ENCODE results near the gene LINC01488.

LINC01488 gene

GRCh38 chr11:69481393-69481844 is at the start of gene LINC01488:
TSS of gene LINC01488 (plus strand) at chr11:69481663.
- no peak for DNase-seq

DNA sequence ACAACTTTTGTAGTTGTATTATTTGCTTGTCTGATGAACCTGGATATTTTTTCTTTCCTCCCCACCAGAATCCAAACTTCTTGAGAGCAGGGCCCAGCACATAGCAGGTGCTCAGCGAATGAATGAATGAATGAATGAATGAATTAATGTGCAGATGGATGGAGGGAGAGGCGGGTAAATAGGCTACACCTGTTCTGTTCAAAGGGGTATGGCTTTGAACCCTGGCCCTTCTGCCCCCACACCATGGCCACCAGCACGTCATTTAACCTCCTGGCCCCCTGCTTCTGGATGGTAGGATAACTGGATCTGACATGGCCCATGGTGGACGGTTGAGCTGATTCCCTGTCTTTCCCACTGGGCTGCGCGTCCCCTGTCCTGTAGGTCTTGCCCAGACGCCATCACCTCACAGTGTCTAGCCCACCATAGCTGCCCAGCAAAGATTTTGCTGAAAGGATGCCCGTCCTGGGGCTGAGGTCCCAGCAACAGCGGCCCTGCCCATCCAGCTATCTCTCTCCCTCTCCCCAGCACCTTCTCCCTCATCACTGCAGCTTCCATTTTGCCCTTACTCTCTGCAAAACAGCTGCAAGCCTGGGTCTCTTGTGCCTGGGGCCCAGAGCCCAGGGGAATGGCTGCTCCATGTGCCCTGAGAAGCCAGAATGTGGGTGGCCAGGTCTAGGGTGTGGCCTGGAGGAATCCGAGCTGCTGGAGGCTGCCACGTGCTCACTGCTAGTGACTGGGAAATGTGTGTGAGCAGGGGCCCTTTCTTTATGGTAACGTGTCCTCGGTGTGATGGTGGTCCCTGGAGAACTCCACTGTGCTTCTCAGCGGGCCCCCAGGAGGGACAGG is 49.3 kb upstream of the LINC01488 start:
- DNase-seq, result no peak

- DNase-seq, result no peak
Observed at GRCh38 chr11:69433741-69434140, 47.7 kb upstream of the LINC01488 start.

DNA sequence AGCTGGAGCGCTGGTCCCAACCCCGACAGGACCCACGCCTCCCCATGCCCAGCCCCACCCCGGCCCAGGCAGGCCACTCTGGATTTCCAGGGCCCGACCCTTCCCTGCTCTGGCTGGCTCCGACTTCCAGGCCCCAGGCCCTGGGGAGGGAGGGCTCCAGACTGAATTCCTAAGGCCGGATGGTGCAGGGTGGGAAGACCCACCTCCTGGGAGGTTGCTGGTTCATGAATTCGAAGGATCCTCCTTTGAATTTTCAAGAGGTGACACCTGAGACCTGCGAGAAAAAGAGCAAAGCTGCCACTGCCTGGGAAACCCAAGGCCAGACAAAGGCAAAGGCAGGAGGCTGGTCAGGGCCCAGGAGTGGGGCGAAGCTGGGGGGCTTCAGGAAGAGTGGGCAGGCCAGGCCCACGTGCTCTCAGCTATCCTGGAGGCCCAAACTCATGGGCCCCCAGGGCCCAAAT is 47.0 kb upstream of the LINC01488 start:
- no peak for DNase-seq

- DNase-seq, result no peak
Observed at GRCh38 chr11:69435161-69435986, 46.1 kb upstream of the LINC01488 start.

DNA sequence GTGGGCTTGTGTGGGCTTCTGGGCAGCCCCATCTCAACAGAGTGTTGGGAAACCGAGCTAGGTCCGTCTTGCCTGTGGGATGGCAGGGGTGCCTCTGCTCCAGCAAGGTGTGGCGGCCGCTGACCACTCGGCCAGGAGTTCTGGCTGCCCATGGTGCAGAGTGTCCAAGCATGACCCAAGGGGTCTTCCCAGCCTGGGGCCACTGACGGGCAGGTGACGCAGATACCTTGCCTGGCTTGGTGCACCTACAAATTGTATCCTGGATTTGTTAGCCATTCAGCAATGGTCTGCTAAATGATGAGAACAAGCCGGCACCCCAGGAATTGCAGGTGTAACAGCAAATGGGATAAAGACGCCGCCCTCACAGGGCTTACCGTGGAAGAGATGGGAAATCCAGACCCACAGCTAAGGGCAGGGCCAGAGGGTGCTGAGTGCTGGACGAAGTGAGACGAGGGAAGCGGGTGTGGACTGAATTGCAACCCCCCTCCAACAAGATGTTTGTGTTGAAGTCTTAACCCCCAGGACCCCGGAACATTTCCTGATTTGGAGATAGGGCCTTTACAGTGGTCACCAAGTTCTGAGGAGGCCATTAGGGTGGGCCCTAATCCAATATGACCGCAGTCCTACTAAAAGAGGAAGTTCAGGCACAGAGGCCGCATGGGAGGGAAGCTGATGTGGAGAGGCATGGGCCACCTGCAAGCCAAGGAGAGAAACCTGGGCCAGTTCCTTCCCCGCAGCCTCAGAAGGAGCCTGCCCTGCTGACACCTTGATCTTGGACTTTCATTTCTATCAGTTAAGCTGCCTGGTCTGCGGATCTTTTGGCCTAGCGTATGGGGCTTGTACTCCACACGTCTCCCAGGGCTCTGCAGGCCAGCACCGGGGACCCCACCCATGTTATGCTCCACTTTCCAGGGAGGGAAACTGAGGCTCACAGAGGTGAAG is 45.2 kb upstream of the LINC01488 start:
- no peak for DNase-seq

GRCh38 chr11:69437001-69437875 is 44.2 kb upstream of the LINC01488 start:
- DNase-seq, result no peak

GRCh38 chr11:69437876-69438205 is 43.6 kb upstream of the LINC01488 start:
- DNase-seq, result no peak

DNA sequence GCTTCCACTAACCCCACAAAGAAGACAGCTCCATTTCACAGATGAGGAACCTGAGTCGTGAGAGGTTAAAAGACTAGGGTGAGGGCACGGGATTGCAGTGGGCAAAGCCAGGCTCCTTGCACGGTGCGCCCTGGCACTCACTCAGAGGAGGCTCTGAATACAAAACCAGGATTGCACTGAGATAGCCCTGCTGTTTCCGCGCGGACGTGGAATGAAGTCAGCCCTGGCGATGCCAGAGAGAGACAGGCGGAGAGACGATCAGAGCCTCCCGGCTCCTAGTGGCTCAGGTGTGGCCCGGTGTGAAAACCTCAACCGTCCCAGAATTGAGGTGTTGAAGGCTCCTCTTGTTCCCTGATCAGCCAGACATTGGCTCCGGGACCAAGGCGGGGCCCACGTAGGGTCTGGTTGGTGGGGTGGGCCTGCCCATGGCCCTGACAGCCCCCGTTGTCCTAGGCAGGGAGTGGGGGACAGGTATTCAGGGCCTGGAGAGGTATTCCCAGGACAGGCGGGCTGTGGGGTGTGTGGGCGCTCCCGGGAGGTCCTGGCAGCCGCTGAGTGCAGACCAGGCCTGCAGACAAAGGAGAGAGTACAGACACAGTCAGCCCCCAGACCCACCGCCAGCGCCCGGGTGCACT is 43.1 kb upstream of the LINC01488 start:
- DNase-seq, result no peak

- DNase-seq, result no peak
Observed at GRCh38 chr11:69439127-69439526, 42.3 kb upstream of the LINC01488 start.

- DNase-seq, result no peak
Observed at GRCh38 chr11:69439651-69440464, 41.6 kb upstream of the LINC01488 start.

- DNase-seq, result no peak
Observed at GRCh38 chr11:69440876-69441275, 40.6 kb upstream of the LINC01488 start.

- no peak for DNase-seq
Observed at GRCh38 chr11:69442012-69442806, 39.3 kb upstream of the LINC01488 start.

GRCh38 chr11:69442807-69443137 is 38.7 kb upstream of the LINC01488 start:
- peak; percentile 86 for DNase-seq

GRCh38 chr11:69443138-69443967 is 38.1 kb upstream of the LINC01488 start:
- peak; percentile 94 for DNase-seq

GRCh38 chr11:69443968-69444364 is 37.5 kb upstream of the LINC01488 start:
- no peak for DNase-seq

DNA sequence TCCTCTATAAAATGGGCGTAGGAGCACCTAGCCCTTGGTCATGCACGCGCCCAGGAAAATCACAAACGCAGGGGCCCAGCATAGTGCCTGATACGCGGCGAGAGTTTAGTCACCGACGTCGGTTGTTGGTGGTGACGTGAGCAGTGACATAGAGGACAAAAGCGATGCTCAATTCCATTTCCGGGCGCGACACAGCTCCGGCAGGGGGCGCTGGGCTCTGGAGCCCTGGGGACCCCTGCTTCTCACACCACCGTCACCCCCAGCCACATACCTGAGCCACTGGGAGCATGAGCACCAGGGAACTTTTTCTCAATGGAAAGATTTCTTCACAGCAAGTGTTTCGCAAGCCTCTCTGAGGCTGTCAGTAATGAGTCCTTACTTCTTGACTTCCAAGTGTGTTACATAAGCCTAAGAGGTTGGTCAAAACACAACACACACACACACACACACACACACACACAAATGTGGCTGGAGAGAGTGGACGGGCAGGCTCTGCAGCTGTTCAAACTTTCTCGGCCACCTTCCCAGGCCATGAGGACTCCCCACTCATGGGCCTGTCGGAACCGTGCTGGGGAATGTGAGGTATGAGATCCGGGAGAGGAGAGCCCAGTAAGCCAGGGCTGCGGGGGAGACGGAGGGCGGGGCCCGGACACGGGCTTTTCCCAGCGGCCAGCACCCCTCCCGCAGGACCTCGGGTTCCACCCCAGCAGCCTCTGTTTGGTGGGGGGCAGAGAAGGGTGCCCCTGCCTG is 36.9 kb upstream of the LINC01488 start:
- peak; percentile 73 for DNase-seq

GRCh38 chr11:69445131-69445470 is 36.4 kb upstream of the LINC01488 start:
- DNase-seq, result no peak

Data from right forelimb (tissue), 1 donor.